Hindlimb muscle (tissue), 1 donor: Measurements from ENCODE around the gene SDC3. TPM values are rescaled to one million over a fixed set of nuclear protein-coding genes. Genes with fewer than 3 reads are reported as not detected.

ENCODE experiments used
- DNase-seq: peaks from one replicate; pipeline ENCODE4 v3.0.0-alpha.2; 2013
- polyA plus RNA-seq: library from polyadenylated mRNA; unstranded; fragments of 120-200 nt; gene quantifications from one replicate; pipeline ENCODE4 v1.2.1, GENCODE V29; 2013; ENCODE audit not compliant: insufficient read length

The SDC3 gene
- polyA plus RNA-seq, 1 donor, result 36.0 TPM

DNA sequence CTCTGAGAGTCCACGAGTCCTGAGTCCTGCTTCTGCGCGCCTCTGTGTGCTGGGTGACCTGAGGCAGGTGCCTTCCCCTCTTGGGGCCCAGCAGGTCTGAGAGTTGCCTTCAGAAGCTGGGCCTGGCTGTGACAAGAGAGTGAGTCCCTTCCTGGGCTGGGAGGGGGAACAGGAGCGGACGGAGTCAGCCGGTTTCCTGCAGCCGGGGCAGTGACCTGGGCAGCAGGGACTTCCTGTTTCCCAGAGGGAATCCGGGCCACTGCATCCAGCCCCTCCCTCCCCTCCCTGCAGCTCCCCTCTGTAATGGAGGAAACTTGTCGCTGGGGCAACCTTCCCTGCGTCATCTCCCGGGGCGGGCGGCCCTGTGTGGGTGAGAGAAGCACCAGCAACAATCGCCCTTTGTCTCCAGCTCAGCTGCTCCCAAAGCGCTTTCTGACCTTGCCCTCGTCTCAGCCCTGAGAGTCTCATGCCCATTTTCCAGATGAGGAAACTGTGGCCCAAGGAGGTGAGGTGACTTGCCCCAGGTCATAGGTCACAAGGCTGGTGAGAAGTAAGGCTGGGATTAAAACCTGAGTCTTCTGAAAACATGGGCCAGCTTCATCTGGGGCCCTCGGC is 61.1 kb downstream of the SDC3 start:
- DNase-seq, result peak; percentile 48

- DNase-seq, result no peak
These were observed 62.0 kb downstream of the SDC3 start for GRCh38 chr1:30846587-30846986.

DNA sequence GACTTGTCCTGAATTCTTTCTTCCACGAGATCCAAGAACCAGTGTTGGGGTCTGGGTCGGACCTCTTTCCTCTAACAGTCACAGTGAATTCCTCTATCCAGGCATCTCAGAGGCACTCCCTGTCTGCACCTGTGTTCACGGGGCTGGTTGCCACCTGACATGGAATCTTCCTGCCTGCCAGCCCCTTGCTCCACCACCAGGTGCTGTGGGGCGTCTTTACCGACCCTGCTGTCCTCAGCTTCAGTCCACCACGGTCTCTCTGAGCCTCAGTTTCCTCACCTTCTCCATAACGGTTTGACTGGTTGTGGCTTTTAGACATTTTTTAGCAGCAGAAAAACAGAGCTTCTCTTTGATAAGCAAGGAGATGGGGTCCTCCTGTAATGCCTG is 62.7 kb downstream of the SDC3 start:
- DNase-seq, result no peak

- DNase-seq, result no peak
These were observed 63.2 kb downstream of the SDC3 start for GRCh38 chr1:30845237-30845903.

DNA sequence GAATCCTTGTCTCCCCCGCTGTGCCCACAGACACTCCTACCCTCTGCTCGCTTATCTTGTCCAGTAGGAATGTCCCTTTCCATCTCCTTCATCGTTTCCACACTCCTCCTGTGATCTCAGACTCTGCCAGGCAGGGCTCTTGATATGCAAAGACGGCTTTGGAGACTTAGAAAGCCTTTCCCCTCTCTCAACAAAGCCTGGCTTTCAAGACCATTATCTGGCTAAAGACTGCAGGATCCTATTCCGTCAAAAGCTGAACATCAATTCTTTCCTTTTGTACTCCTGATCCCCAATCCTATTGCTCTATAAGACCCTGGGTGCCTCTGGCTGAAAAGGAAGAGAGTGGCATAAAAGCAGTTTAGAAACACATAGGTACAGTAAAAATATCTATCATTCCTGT is 63.9 kb downstream of the SDC3 start:
- DNase-seq, result no peak

- no peak for DNase-seq
These were observed 65.7 kb downstream of the SDC3 start for GRCh38 chr1:30842697-30843354.

DNA sequence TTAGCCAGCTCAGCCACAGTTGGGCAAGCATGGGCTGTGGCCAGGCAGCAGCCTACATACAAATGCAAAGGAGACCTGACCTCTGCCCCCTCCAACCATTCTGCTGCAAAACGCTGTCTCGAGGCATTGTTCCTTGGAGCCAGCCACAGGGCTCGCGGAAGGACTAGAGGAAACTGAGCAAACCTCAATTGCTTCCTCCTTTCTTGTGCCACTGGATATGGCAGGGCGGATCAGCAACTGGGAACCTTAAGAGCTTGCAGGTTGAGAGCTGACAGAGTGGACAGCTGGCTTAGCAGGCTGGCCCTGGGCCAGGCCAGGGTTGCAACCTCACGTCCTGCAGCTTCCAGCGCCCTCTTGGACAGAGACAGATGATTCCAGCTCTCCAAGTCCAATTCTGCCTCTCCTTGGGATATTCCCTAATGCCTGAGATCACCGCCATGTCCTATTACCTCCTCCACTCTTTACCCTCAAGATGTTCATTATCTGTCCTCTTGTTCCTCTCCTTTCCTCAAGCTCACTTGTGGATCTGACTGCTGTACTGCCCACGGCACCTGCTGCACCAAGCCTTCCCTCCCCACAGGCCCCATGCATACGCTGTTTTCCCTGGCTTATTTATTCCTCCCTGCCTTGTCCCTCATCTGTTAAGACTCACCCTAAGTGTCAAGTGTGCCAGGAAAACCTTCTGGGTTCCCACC is 67.5 kb downstream of the SDC3 start:
- DNase-seq, result no peak

DNA sequence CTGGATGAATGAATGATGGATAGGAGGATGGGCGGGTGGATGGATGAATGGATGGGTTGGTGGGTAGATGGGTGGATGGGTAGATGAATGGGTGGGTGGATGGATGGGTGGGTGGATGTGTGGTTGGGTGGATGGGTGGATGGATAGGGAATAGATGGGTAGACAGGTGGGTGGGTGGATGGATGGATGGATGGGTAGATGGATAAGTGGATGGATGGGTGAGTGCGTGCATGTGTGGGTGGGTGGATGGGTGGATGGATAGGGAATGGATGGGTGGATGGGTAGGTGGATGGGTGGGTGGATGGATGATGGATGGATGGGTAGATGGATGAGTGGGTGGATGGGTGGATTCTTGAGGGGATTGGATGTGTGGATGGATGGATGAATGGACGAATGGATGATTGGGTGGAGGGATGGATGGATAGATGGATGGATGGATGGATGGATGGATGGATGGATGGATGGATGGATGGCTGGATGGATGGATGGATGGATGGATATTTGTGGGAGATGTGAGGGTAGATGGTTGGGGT is 68.7 kb downstream of the SDC3 start:
- no peak for DNase-seq

DNA sequence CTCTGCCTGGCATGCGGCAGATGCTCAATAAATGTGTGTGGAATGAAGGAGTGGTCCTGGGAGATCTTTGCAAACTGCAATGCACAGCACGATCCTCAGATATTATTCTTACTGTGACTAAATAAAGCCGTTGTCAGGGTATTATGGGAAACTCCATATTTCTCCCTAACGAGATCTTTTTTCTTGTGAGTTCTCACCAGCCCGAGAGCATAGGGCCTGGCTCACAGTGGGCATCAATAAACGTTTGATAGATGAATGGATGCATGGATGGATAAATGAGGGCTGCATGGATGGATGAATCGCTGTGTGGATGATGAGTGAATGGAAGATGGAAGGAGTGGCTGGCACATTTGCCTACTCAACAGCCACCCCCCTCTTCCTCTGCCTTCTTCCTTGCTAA is 69.6 kb downstream of the SDC3 start:
- no peak for DNase-seq

- no peak for DNase-seq
These were observed 70.9 kb downstream of the SDC3 start for GRCh38 chr1:30837653-30838052.

DNA sequence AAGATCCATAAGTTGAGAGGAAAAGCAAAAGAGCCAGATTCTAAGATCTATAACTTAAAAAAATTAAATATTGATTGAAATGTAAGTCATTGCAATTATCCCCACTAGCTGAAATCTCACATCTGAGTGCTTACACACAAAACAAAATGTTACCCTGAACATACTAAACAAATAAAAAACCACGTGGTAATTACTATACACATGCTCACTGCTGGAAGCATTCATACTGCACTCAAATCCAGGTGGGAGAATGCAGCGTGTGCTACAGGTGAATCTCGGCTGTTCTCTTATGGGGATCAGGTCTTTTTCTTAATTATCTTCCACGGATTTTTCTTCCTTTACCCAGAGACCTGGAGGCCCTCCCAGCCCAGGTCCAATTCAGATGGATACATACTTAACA is 74.3 kb downstream of the SDC3 start:
- no peak for DNase-seq

DNA sequence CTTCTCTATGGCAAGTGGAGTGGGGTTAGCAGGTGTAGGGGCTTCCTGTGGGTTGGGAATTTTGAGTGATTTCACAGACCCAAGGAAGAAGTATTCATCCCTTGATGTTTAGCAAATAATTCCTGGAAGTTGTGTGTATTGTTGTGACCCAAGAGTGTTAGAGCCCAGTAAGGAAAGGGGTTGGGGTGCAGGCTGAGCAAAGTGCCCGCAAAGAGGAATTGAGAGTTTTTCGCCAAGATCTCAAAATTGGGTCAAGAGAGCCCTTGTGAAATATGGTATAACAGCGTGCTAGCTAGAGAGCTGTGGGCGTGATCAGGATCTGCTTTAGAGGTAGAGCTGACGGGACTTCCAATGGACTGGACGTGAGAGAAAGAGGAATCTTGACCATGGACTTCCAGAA is 78.0 kb downstream of the SDC3 start:
- DNase-seq, result no peak

DNA sequence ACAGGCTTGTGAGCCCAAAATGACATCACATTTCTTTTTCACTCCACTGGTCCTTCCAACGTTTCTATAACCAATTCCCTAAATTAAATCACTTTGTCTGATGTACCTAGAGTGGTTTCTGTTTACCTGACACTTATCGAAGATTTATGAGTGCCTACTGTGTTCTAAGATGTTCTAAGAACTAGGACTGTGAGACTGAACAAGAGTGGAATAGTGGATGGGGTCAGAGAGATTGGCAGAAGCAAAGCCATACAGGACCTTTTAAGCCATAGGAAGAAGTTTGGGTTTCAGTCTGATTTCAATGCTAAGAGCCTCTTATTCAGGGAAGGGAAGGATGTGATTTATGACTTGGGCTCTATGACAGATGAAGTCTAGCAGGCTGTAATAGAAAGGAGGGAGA is 78.7 kb downstream of the SDC3 start:
- no peak for DNase-seq

DNA sequence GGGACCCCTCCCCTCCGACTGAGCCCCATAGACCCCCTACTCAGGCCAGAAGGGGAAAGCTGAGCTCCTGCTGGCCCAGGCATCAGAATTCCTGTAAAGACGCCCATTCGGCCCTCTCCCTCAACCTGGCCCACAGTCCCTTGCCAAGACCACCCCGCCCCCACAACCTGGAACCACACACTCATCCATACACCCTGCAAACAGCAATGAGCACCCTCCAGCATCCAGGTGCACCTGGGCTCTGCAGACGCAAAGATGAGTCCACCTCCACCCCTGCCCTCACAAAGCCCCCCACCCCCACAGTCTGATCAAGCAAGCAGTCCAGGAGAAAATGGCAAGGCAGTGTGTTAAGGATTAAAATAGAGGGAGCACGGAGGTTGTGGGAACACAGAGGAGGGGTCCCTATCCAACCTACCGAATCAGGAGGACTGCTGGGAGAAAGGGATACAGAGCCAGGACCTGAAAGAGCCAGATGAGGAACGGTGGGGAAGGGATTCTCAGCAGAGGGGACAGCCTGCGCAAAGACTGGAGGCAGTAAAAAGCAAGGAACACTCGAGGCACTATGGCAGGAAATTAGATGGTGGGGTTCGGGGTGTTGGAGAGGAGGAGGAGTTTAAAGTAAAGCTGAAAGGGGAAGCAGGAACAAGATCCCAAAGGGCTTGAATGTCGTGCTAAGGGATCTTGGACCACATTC is 83.7 kb downstream of the SDC3 start:
- no peak for DNase-seq

DNA sequence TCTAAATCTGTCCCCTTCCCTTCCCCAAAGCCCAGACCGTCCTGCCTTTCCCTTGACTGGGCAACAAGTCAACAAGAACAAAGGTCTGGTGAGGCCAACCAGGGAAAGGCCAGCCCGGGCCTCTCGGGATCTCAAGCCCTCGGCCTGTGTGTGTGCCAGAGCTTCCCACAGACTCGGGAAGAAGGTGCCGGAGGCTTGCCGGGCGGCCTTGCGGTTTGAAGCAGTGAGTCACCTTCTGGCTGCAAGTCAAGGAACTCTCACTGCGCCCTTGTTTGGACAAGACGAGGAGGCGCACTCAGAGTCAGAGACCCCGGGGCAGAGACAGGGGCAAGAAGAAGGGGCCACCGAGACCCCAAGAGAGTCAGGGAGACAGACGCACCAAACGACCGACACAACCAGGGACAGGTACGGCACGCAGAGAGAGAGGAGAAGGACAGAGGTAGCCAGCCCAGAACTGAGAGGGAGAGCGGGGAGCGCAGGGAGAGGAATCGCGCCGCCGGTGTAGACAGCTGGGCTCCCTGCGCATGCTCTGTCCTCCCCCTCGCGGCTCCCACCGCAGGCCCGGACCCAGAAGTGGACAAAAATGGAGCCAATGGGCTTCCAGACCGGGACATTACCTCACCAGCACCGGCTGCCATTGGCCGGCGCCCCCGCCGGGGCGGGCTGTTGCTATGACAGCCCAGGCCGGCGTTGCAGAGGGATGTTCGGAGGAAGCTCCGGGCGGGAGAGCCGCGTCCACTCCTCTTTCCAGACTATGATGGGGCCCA is 84.4 kb downstream of the SDC3 start:
- DNase-seq, result peak; percentile 98

GRCh38 chr1:30823627-30823968 is 85.0 kb downstream of the SDC3 start:
- DNase-seq, result no peak

GRCh38 chr1:30822966-30823581 is 85.5 kb downstream of the SDC3 start:
- no peak for DNase-seq

GRCh38 chr1:30822006-30822405 is 86.6 kb downstream of the SDC3 start:
- no peak for DNase-seq

- peak; percentile 60 for DNase-seq
These were observed 88.3 kb downstream of the SDC3 start for GRCh38 chr1:30820299-30820698.
